D341Med (cell line): ENCODE measurements around the gene TAF8.

Experiments used
- DNase-seq: peaks from one replicate; pipeline ENCODE4 v3.0.0; 2012; ENCODE audit warnings: low spot score

Gene TAF8

GRCh38 chr6:42051268-42051653 is 937 bp downstream of the TAF8 start:
- DNase-seq: no peak

GRCh38 chr6:42053601-42054000 is 3.3 kb downstream of the TAF8 start:
- no peak for DNase-seq

GRCh38 chr6:42059743-42060142 is 9.4 kb downstream of the TAF8 start:
- no peak for DNase-seq

- DNase-seq: no peak
These were observed 15.9 kb downstream of the TAF8 start for GRCh38 chr6:42066156-42066675.

GRCh38 chr6:42068173-42068572 is 17.8 kb downstream of the TAF8 start:
- no peak for DNase-seq

DNA sequence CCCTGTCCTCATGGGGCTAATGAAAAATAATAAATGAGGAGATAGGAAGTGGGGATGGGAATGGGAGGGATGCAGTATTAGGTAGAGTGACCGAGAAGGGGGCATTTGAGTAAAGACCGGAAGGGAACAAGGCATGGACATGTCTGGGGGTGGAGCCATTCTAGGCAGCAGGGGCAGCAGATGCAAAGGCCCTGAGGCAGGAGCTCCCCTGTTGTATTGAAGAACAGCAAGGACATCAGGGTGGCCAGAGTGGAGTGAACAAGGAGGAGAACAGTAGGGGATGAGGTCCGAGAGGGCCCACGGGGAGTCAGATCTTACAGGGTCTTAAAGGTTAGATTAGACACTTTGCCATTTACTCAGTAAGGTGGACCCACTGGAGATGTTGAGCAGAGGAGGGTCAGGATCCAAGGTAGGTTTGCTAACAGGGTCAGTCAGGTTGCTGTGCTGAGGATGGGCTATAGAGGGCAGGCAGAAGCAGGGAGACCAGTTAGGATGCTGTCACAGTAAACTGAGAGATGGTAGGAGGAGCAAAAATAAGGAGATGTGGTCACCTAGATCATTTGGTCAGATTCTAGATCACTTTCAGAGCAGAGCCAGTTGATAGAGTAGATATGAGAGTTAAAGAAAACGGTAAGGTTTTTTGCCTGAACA is 18.7 kb downstream of the TAF8 start:
- no peak for DNase-seq

DNA sequence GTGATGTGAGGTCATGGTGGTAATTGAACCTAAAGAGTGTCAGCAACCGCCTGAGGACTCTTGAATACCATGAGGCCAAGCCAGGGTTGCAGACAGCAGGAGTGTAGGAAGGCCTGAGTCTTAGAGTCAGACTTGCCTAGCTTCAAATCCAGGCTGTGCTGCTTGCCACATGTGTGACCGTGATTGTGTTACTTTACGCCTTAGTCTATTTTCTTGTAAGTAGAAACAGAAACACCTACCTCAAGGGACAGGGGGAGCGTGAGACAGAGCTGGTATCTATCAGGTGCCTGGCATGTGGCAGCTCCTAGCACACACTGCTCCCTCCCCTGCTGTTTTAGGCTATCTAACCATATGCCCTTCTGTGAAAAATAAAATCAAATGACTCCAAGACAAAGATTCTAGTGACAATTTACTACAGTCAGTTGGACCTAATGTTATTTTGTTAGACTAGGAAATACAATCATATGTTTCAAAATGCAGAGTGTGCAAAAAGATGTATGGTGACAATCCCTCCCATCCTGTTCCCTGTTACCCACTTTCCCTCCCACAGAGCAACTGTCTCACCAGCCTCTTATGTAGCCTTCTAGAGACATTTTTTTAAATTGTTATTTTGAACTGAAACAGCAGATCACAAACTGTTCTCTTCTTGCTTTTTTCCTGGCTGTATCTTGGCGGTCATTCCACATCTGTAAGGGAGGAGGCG is 21.7 kb downstream of the TAF8 start:
- DNase-seq: no peak

- no peak for DNase-seq
These were observed 23.0 kb downstream of the TAF8 start for GRCh38 chr6:42073287-42073686.

DNA sequence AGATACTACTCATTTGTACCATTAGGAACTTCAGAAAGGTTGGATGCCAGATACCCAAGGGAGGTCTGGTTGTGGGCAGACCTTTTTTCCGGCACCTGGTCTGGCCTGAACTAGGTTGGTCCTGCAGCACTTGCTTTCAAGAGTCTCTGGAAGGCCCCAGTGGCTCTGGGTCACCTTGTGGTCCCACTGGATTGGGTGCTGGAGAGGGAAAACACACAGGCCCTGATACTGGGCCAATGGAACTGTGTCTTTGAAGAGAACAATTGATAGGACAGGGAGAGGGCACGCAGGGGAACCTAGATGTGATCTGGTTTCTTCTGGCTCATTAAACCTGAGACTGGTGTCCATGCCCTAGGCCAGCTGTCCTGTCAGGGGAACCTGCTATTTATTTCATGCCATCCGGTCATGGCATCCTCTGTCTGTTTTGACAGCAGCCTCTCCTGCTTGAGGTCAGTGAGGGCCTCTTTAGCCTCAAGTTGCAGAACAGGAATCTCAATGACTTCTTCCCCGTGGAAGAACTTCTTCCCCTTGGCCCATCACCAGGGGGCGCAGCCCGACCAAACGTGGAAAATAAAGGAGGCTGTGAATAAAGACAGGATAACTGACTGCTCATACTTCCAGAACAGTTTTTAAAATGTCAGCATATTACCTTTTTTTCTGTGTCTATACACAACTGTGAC is 25.0 kb downstream of the TAF8 start:
- peak; percentile 81 for DNase-seq

DNA sequence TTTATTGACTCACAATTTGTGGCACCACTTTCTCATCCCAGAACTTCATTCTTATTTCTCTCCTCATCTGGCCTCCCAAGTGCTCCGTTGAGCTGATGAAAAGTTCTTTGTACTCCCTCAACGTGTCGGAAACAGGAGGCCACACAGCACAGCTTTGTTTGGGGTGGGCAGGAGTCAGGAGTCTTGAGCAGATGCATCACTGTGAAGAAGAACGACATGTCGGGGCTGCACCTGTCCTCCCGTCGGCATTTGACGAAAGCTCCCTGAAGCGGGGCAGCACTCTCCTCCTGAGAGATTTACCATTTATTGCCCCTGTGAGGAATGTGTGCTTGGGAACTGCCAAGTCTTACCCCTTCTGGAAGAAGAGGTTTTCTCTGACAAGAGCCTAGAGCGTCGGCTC is 28.1 kb downstream of the TAF8 start:
- no peak for DNase-seq

- DNase-seq: no peak
These were observed 29.7 kb downstream of the TAF8 start for GRCh38 chr6:42079941-42080464.

DNA sequence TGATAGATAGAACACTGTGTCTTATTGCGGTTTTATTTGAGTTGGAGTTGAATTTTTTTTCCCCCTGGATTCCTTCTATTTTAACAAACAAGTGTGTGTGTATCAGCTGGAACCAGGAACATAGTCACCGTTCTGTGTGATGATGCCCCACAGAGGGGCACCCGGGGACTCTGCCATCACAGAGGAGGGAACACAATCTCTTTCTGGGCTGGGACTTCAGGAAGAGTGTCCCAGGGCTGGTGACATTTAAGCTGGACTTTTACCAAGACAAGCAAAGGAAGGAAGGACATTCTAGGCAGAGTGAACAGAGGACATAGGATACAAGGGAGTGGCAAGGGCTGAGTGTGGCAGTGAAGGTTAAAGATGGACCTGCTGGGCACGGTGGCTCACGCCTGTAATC is 33.2 kb downstream of the TAF8 start:
- no peak for DNase-seq

- DNase-seq: no peak
These were observed 34.6 kb downstream of the TAF8 start for GRCh38 chr6:42084889-42085288.

DNA sequence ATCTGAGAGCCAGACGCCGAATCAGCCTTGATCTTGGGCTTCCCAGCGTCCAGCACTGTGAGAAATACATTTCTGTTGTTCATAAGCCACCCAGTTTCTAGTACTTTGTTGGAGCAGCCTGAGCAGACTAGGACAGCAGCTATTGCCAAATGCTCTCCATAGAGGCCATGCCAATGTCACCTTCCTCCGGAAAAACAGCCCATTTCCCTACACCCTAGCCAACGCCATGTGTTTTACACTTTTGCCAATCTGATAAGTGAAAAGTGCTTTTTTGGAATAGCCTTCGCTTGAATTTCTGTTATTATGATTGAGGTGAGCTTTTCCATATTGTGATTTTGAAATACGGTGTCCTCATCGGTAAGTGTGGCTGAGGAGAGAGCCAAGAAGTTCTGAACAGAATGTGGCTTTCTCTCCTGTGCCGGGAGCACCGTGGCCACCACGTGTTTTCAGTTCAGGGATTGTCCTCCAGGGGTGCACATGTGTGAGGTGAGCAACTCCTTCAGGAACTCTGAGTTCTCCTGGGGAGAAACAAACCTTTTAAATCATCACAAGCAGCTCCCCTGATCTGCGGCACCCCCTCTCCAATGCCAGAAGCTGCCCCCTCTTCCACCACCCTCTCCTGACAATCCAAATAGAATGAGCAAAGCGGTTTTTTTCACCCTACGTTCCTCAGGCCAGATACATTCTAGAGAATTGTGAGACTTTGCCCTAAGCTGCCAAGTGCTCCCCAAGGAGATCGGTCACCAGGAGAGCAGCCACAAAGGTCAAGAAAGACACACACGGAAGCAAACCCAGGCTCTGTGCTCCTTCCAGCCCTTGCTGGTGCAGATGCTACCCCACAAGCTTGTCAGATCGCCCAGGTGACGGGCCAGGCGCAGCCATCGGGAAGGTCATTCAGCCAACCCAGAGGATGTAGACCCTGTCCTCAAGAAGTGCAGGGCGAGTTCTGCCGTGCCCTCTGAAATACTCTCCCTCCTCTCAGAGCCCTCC is 36.0 kb downstream of the TAF8 start:
- no peak for DNase-seq

DNA sequence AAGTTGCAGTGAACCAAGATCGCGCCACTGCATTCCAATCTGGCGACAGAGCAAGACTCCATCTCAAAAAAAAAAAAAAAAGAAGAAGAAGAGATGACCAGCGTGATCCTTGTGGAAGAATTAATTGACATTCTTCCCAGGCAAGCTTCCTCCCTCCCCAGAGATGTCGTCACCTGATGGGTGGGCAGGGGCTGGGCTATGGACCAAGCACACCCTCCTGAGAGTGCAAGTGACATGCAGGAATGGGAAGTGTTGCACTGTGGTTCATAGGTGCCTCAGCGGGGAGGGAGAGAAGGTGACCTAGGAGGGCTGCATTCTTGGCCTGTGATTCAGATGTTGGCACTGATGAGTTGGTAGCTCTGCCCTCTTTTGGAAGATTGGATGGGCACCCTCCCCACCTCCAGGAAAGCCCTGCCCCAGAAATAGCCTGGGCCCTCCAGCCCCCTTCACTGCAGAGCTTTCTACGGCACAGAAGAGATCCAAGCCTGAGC is 37.8 kb downstream of the TAF8 start:
- DNase-seq: no peak

DNA sequence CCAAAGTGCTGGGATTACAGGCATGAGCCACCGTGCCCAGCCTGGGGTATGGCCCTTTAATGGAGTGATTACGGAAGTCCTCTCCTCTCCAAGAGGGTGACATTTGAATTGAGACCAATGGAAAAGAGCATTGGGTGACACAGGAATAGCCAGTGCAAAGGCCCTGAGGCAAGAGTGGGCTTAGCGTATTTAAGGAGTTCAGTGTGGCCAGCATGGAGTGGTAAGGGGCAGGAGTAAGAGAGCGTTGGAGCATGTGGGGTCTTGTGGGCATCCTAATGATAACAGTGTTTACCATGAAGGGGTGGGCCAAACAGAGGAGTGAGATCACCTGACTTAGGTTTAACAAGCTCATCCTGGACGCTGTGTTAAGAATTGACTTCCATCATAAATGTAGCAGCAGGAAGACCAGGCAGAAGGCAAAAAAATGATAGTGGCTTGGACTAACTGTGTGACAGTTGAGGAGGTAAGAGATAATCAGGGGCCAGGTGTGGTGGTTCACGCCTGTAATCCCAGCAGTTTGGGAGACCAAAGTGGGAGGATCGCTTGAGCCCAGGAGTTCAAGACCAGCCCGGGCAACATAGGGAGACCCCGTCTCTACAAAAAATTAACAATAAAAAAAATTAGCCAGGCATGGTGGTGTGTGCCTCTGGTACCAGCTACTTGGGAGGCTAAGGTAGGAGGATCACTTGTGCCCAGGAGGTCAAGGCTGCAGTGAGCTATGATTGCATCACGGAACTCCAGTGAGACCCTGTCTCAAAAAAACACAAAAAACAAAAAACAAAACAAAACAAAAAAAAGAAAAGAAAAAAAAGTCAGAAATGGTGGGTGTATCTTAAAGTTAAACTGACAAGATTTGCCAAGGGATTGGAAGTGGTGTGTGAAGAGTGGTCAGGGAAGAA is 40.7 kb downstream of the TAF8 start:
- DNase-seq: no peak

- DNase-seq: no peak
These were observed 41.3 kb downstream of the TAF8 start for GRCh38 chr6:42091718-42092023.

DNA sequence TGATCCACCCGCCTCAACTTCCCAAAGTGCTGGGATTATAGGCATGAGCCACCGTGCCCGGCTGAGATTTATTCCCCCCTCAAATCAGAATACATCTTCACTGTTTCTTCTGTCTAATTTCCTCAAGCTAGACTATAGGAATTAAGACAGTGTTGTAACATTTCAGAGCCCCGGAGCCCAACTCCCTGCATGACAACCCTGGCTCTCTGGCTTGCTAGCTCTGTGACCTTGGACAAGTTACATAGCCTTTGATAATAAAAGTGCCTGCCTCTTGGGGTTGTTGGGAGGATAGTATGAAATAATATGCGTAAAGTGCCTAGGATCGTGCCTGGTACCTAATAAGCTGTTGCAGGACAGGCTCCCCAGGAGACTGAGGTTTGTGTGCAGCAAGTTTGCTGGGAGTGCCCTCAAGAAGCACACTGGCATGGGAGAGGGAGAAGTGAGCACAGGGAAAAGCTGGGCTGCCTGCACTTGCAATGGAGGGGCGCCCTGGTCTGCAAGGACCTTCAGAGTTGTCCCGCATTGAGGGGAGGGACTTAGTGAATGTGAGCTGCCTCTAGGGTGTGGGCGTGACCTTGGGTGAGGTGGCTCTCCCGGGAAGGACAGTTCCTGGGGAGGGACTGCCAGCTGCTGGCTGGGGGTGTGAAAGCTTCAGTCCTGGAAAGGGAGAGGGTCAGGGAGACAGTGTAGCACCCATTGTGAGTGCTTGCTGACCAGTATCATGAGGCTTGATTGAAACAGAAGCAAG is 43.4 kb downstream of the TAF8 start:
- no peak for DNase-seq

GRCh38 chr6:42095094-42095493 is 44.8 kb downstream of the TAF8 start:
- DNase-seq: no peak
